CD4-positive, alpha-beta memory T cell (primary cell): ENCODE measurements around the gene PACRG. TPM values are rescaled to one million over a fixed set of nuclear protein-coding genes. Genes with fewer than 3 reads are reported as not detected.
"Not testable (repeated sequence)": the region's sequence is repeated elsewhere in the genome, so short reads cannot be mapped to it uniquely, and the experiment has no call there.

ENCODE experiments used
- CTCF ChIA-PET: fragments of 350-600 bp; sonication (Branson Sonifier 250); formaldehyde crosslinking; loops from one replicate; lab custom pipeline; 2021; ENCODE audit warnings: inconsistent platforms; ENCODE audit not compliant: partially characterized antibody; lab: Charles Lee
- POLR2A ChIA-PET: fragments of 350-600 bp; sonication (Branson Sonifier 250); formaldehyde crosslinking; loops from one replicate; lab custom pipeline; 2021; ENCODE audit not compliant: partially characterized antibody; lab: Charles Lee
- DNase-seq, 5 donors: peaks; one replicate each; pipeline versions ENCODE4 v3.0.0 to v3.0.0-alpha.2; 2020 to 2022; ENCODE audit warnings: mixed read lengths in 1 of 5
- H3K27ac ChIP-seq: one replicate; pipeline ENCODE4 v1.7.0; 2013; ENCODE audit warnings: low read depth, low read length
- H3K27me3 ChIP-seq: 2 replicates; pipeline ENCODE4 v1.7.0; 2013; ENCODE audit warnings: mild to moderate bottlenecking, low read length, moderate library complexity; ENCODE audit not compliant: insufficient read depth
- H3K36me3 ChIP-seq: 2 replicates; pipeline ENCODE4 v1.7.0; 2013; ENCODE audit warnings: mild to moderate bottlenecking, low read length, moderate library complexity; ENCODE audit not compliant: insufficient read depth
- H3K4me1 ChIP-seq: 2 replicates; pipeline ENCODE4 v1.7.0; 2013; ENCODE audit warnings: mild to moderate bottlenecking, low read length, moderate library complexity; ENCODE audit not compliant: insufficient read depth
- H3K4me3 ChIP-seq, 2 donors: one replicate each; pipeline ENCODE4 v1.7.0; 2013; ENCODE audit warnings: low read length in 2 of 2, mild to moderate bottlenecking in 1 of 2
- H3K9me3 ChIP-seq, 2 donors: one replicate each; pipeline ENCODE4 v1.7.0; 2013; ENCODE audit warnings: low read length in 2 of 2, control low read depth in 1 of 2; ENCODE audit not compliant: control insufficient read depth in 1 of 2
- H3K27ac Mint-ChIP-seq, 7 donors: one replicate each; pipeline ENCODE4 v1.8.0; 2020 to 2021; ENCODE audit warnings: mixed read lengths in 7 of 7, mild to moderate bottlenecking in 6 of 7, inconsistent platforms in 3 of 7, moderate library complexity in 3 of 7
- H3K27me3 Mint-ChIP-seq, 2 donors: one replicate each; pipeline ENCODE4 v1.8.0; 2020 to 2021; ENCODE audit warnings: mixed read lengths in 2 of 2
- H3K36me3 Mint-ChIP-seq, 2 donors: one replicate each; pipeline ENCODE4 v1.8.0; 2020 to 2021; ENCODE audit warnings: mixed read lengths in 2 of 2, inconsistent platforms in 1 of 2, mild to moderate bottlenecking in 1 of 2
- H3K4me1 Mint-ChIP-seq, 4 donors: one replicate each; pipeline ENCODE4 v1.8.0; 2020 to 2021; ENCODE audit warnings: mixed read lengths in 4 of 4, mild to moderate bottlenecking in 1 of 4
- H3K4me3 Mint-ChIP-seq, 8 donors: one replicate each; pipeline ENCODE4 v1.8.0; 2020 to 2021; ENCODE audit warnings: mixed read lengths in 8 of 8, mild to moderate bottlenecking in 7 of 8, moderate library complexity in 6 of 8, inconsistent platforms in 3 of 8
- H3K9me3 Mint-ChIP-seq, 8 donors: one replicate each; pipeline ENCODE4 v1.8.0; 2020 to 2021; ENCODE audit warnings: mixed read lengths in 8 of 8, mild to moderate bottlenecking in 5 of 8, inconsistent platforms in 3 of 8, moderate library complexity in 1 of 8
- intact Hi-C: fragments of 100-400 bp; cut with micrococcal nuclease; formaldehyde crosslinking; loops from one replicate; pipeline ENCODE4 v1.15.1; 2023
- polyA plus RNA-seq, 2 donors: library from polyadenylated mRNA; unstranded; fragments of 300-500 nt; fragmentation: Illumina TruSeq; gene quantifications; one replicate each; pipeline ENCODE4 v1.2.3, GENCODE V29; 2021
- total RNA-seq, 2 experiments: library from RNA; stranded (reverse); gene quantifications; one replicate each; pipeline ENCODE4 v1.2.3, GENCODE V29; 2021

PACRG gene
- total and polyA plus RNA-seq, 4 experiments from 2014 or later, result 0.21 to 1.5 (median 0.81) TPM; not detected in 1

- DNase-seq, result no peak
- Mint-ChIP-seq H3K4me3 (no peak overlapping the region), H3K36me3 (no peaks in the 10 kb centered on the region), H3K27ac (no peak overlapping the region), H3K27me3 (no peaks in the 10 kb centered on the region), H3K4me1 (no peaks in the 10 kb centered on the region), H3K9me3 (peaks cover 0 to 16% (median 11%) of the 10 kb centered on the region in 8 donors)
- Histone ChIP-seq H3K4me3 (no peak overlapping the region), H3K36me3 (no peaks in the 10 kb centered on the region), H3K4me1 (no peaks in the 10 kb centered on the region), H3K27ac (no peak overlapping the region), H3K27me3 (no peaks in the 10 kb centered on the region), H3K9me3 (no peaks in the 10 kb centered on the region)
- intact Hi-C loops, result no loop called here
- ChIA-PET POLR2A (no interaction called here), CTCF (no interaction called here)
These were observed 248.4 kb downstream of the PACRG start for GRCh38 chr6:162976141-162976540.

- H3K4me1 ChIP-seq, H3K27me3 ChIP-seq, H3K27ac Mint-ChIP-seq, H3K4me3 Mint-ChIP-seq, CTCF ChIA-PET, POLR2A ChIA-PET, H3K4me3 ChIP-seq, H3K36me3 Mint-ChIP-seq, H3K4me1 Mint-ChIP-seq, DNase-seq, H3K36me3 ChIP-seq, H3K27ac ChIP-seq, intact Hi-C loops, H3K27me3 Mint-ChIP-seq, H3K9me3 ChIP-seq: not testable (repeated sequence)
- H3K9me3 Mint-ChIP-seq, result peaks cover 8 to 52% (median 41%) of the 10 kb centered on the region in 8 donors
These were observed 255.5 kb downstream of the PACRG start for GRCh38 chr6:162983234-162983633.

GRCh38 chr6:162998777-162999176 is 271.0 kb downstream of the PACRG start:
- ChIA-PET CTCF (no interaction called here), POLR2A (no interaction called here)
- no peak for DNase-seq
- H3K9me3 ChIP-seq, result no peaks in the 10 kb centered on the region
- H3K27ac Mint-ChIP-seq, result no peak overlapping the region
- H3K36me3 ChIP-seq, result no peaks in the 10 kb centered on the region
- H3K27ac ChIP-seq, result no peak overlapping the region
- intact Hi-C loops, result no loop called here
- no peaks in the 10 kb centered on the region for H3K27me3 ChIP-seq
- H3K4me3 ChIP-seq, result no peak overlapping the region
- H3K27me3 Mint-ChIP-seq, result no peaks in the 10 kb centered on the region
- no peaks in the 10 kb centered on the region for H3K36me3 Mint-ChIP-seq
- no peaks in the 10 kb centered on the region for H3K4me1 ChIP-seq
- peaks cover 0 to 15% (median 6%) of the 10 kb centered on the region in 8 donors for H3K9me3 Mint-ChIP-seq
- H3K4me3 Mint-ChIP-seq, result no peak overlapping the region
- no peaks in the 10 kb centered on the region for H3K4me1 Mint-ChIP-seq

GRCh38 chr6:162999575-163000285 is 272.0 kb downstream of the PACRG start:
- Mint-ChIP-seq H3K27me3 (no peaks in the 10 kb centered on the region), H3K27ac (no peak overlapping the region), H3K4me1 (no peaks in the 10 kb centered on the region), H3K36me3 (no peaks in the 10 kb centered on the region), H3K4me3 (no peak overlapping the region), H3K9me3 (peaks cover 0 to 18% (median 6%) of the 10 kb centered on the region in 8 donors)
- DNase-seq, result no peak
- Histone ChIP-seq H3K4me3 (no peak overlapping the region), H3K9me3 (no peaks in the 10 kb centered on the region), H3K36me3 (no peaks in the 10 kb centered on the region), H3K27me3 (no peaks in the 10 kb centered on the region), H3K27ac (no peak overlapping the region), H3K4me1 (no peaks in the 10 kb centered on the region)
- CTCF ChIA-PET, result no interaction called here
- intact Hi-C loops, result no loop called here
- POLR2A ChIA-PET, result no interaction called here

DNA sequence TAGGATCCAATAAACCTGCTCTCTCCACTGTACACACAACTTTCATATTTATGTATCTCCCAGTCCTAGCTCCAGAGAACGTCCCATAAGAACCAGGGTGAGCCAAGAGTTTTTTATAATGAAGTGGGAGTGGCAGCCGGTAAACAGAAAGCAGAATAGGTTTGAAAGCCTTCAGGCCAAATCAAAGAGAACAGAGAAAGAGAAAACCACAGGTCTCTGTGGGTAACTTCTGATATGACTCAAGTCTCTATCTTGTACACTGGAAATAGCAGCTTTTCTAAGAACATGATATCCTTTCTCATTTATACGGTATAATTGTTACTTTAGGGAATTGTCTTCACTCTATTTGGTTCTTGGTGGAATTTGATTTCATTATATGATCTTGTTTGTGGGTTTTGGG is 273.6 kb downstream of the PACRG start:
- Histone ChIP-seq H3K27me3 (no peaks in the 10 kb centered on the region), H3K4me1 (no peaks in the 10 kb centered on the region), H3K4me3 (no peak overlapping the region), H3K27ac (no peak overlapping the region), H3K9me3 (no peaks in the 10 kb centered on the region), H3K36me3 (no peaks in the 10 kb centered on the region)
- ChIA-PET POLR2A (no interaction called here), CTCF (no interaction called here)
- no peaks in the 10 kb centered on the region for H3K4me1 Mint-ChIP-seq
- H3K9me3 Mint-ChIP-seq, result peaks cover 0 to 12% (median 4%) of the 10 kb centered on the region in 8 donors
- no peak for DNase-seq
- H3K27ac Mint-ChIP-seq, result no peak overlapping the region
- H3K4me3 Mint-ChIP-seq, result no peak overlapping the region
- no peaks in the 10 kb centered on the region for H3K36me3 Mint-ChIP-seq
- intact Hi-C loops, result no loop called here
- no peaks in the 10 kb centered on the region for H3K27me3 Mint-ChIP-seq

DNA sequence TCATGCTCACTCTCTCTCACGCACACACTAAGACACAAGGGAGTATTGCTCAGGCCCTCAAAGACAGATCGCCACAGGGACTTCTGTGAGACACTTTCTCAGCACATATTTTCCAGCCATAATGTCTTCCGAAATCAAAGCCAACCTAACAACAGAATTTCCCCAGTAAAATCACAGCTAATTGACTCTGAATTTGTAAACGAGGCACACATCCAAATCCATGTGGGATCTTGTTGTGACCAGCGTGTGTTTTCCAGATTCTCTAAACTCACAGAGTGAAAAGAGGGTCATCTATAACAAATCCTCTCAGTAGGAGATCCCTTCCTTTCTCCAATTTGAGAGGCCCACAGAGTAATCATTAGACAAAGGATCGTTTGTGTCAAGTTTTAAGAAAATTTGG is 280.4 kb downstream of the PACRG start:
- Histone ChIP-seq H3K9me3 (no peaks in the 10 kb centered on the region), H3K27ac (no peak overlapping the region), H3K36me3 (no peaks in the 10 kb centered on the region), H3K27me3 (no peaks in the 10 kb centered on the region), H3K4me3 (no peak overlapping the region), H3K4me1 (no peaks in the 10 kb centered on the region)
- intact Hi-C loops, result no loop called here
- H3K36me3 Mint-ChIP-seq, result no peaks in the 10 kb centered on the region
- no peaks in the 10 kb centered on the region for H3K27me3 Mint-ChIP-seq
- no peak overlapping the region for H3K27ac Mint-ChIP-seq
- POLR2A ChIA-PET, result no interaction called here
- no peak overlapping the region for H3K4me3 Mint-ChIP-seq
- peaks cover 0 to 15% (median 6%) of the 10 kb centered on the region in 8 donors for H3K9me3 Mint-ChIP-seq
- no peaks in the 10 kb centered on the region for H3K4me1 Mint-ChIP-seq
- DNase-seq, result no peak
- CTCF ChIA-PET, result interaction anchor here (1.3 kb wide), 1 partner anchor 13 kb away, joined by 3 read pairs; no protein-coding TSS in a partner anchor

DNA sequence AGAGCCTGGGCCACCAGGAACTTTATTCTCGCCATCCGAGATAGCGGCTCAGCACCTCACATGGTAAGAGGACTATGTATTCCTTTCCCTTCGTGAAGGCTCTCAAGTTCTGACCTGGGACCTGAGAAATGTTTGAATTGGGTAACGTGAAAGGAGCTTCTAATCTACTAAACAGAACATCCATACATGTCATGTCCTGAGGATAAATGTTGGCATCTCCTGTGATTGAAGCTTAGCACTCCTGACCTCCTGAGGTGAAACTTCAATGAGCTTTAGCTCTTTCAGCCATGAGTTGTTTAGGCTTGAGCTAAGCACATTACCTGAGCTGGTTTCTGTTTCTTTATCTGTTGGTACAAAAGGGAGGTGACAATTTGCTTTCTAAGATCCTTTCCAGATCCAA is 280.9 kb downstream of the PACRG start:
- Histone ChIP-seq H3K27ac (no peak overlapping the region), H3K4me1 (no peaks in the 10 kb centered on the region), H3K4me3 (no peak overlapping the region), H3K9me3 (no peaks in the 10 kb centered on the region), H3K27me3 (no peaks in the 10 kb centered on the region), H3K36me3 (no peaks in the 10 kb centered on the region)
- no peaks in the 10 kb centered on the region for H3K4me1 Mint-ChIP-seq
- H3K4me3 Mint-ChIP-seq, result no peak overlapping the region
- no peak for DNase-seq
- peaks cover 0 to 15% (median 6%) of the 10 kb centered on the region in 8 donors for H3K9me3 Mint-ChIP-seq
- no peak overlapping the region for H3K27ac Mint-ChIP-seq
- POLR2A ChIA-PET, result no interaction called here
- intact Hi-C loops, result no loop called here
- H3K27me3 Mint-ChIP-seq, result no peaks in the 10 kb centered on the region
- no peaks in the 10 kb centered on the region for H3K36me3 Mint-ChIP-seq
- CTCF ChIA-PET, result interaction anchor here (1.3 kb wide), 1 partner anchor 13 kb away, joined by 3 read pairs; no protein-coding TSS in a partner anchor
